Karpas-422 (cell line): Measurements from ENCODE around the gene TNN. TPM values are rescaled to one million over a fixed set of nuclear protein-coding genes. Genes with fewer than 3 reads are reported as not detected.
"Not testable (repeated sequence)": the region's sequence is repeated elsewhere in the genome, so short reads cannot be mapped to it uniquely, and the experiment has no call there.

Experiments
- DNase-seq: peaks from one replicate; pipeline ENCODE4 v3.0.0-alpha.2; 2015
- H2AFZ ChIP-seq: fragments of 200-600 bp; sonication (generic); 2 replicates; pipeline ENCODE4 v1.6.1; 2014; ENCODE audit warnings: antibody characterized with exemption, low read length, mixed read lengths
- H3K27ac ChIP-seq: fragments of 200-600 bp; sonication (generic); 2 replicates; pipeline ENCODE4 v1.5.1; 2014; ENCODE audit warnings: mild to moderate bottlenecking, low read length, moderate library complexity
- H3K27me3 ChIP-seq: fragments of 200-600 bp; sonication (generic); 2 replicates; pipeline ENCODE4 v1.6.1; 2014; ENCODE audit warnings: low read length, mixed read lengths
- H3K36me3 ChIP-seq: fragments of 200-600 bp; sonication (generic); 2 replicates; pipeline ENCODE4 v1.6.1; 2014; ENCODE audit warnings: low read length, mixed read lengths; ENCODE audit not compliant: insufficient read depth
- H3K4me1 ChIP-seq: fragments of 200-600 bp; sonication (generic); 2 replicates; pipeline ENCODE4 v1.6.1; 2014; ENCODE audit warnings: mild to moderate bottlenecking, low read length, mixed read lengths
- H3K4me2 ChIP-seq: fragments of 200-600 bp; sonication (generic); 2 replicates; pipeline ENCODE4 v1.6.1; 2014; ENCODE audit warnings: low read length, low read depth, mild to moderate bottlenecking; ENCODE audit not compliant: poor library complexity, severe bottlenecking
- H3K4me3 ChIP-seq: fragments of 200-600 bp; sonication (generic); 2 replicates; pipeline ENCODE4 v1.5.1; 2014; ENCODE audit warnings: mild to moderate bottlenecking, antibody characterized with exemption, low read length, mixed read lengths
- H3K79me2 ChIP-seq: fragments of 200-600 bp; sonication (generic); 2 replicates; pipeline ENCODE4 v1.6.1; 2014; ENCODE audit warnings: mild to moderate bottlenecking, low read length, mixed read lengths
- H3K9ac ChIP-seq: fragments of 200-600 bp; sonication (generic); 2 replicates; pipeline ENCODE4 v1.6.0; 2014; ENCODE audit warnings: low read length
- H3K9me2 ChIP-seq: fragments of 200-600 bp; sonication (generic), shearing (Covaris generic); replicated peaks from 2 replicates; pipeline ENCODE4 v1.6.0; 2014; ENCODE audit warnings: mild to moderate bottlenecking, low read length, moderate library complexity; ENCODE audit not compliant: insufficient read depth
- H3K9me3 ChIP-seq: fragments of 300-700, 200-600 bp; sonication (generic); 2 replicates; pipeline ENCODE4 v1.6.1; 2014; ENCODE audit warnings: low read length, mixed read lengths
- H4K20me1 ChIP-seq: fragments of 200-600 bp; sonication (generic); 2 replicates; pipeline ENCODE4 v1.6.1; 2014; ENCODE audit warnings: mild to moderate bottlenecking, antibody characterized with exemption, low read length, low read depth; ENCODE audit not compliant: insufficient read depth
- total RNA-seq: library from RNA; depleted of rRNA; stranded (reverse); fragments of >200 nt; shearing (Covaris generic); gene quantifications from 2 replicates; pipeline ENCODE4 v1.2.3, GENCODE V29; 2014; ENCODE audit warnings: low replicate concordance; rRNA removed

The TNN gene, protein sequence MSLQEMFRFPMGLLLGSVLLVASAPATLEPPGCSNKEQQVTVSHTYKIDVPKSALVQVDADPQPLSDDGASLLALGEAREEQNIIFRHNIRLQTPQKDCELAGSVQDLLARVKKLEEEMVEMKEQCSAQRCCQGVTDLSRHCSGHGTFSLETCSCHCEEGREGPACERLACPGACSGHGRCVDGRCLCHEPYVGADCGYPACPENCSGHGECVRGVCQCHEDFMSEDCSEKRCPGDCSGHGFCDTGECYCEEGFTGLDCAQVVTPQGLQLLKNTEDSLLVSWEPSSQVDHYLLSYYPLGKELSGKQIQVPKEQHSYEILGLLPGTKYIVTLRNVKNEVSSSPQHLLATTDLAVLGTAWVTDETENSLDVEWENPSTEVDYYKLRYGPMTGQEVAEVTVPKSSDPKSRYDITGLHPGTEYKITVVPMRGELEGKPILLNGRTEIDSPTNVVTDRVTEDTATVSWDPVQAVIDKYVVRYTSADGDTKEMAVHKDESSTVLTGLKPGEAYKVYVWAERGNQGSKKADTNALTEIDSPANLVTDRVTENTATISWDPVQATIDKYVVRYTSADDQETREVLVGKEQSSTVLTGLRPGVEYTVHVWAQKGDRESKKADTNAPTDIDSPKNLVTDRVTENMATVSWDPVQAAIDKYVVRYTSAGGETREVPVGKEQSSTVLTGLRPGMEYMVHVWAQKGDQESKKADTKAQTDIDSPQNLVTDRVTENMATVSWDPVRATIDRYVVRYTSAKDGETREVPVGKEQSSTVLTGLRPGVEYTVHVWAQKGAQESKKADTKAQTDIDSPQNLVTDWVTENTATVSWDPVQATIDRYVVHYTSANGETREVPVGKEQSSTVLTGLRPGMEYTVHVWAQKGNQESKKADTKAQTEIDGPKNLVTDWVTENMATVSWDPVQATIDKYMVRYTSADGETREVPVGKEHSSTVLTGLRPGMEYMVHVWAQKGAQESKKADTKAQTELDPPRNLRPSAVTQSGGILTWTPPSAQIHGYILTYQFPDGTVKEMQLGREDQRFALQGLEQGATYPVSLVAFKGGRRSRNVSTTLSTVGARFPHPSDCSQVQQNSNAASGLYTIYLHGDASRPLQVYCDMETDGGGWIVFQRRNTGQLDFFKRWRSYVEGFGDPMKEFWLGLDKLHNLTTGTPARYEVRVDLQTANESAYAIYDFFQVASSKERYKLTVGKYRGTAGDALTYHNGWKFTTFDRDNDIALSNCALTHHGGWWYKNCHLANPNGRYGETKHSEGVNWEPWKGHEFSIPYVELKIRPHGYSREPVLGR (N-terminal part only)
- not detected in 2 replicates for total RNA-seq

- Histone ChIP-seq H3K4me1 (no peaks in the 10 kb centered on the region), H3K9me3 (no peaks in the 10 kb centered on the region), H4K20me1 (no peaks in the 10 kb centered on the region), H3K9me2 (no peaks in the 10 kb centered on the region), H3K36me3 (no peaks in the 10 kb centered on the region), H3K4me2 (no peak within 1 kb of the TSS), H3K79me2 (no peaks in the 10 kb centered on the region), H3K27me3 (no peaks in the 10 kb centered on the region), H3K27ac (no peak within 1 kb of the TSS), H3K4me3 (no peak within 1 kb of the TSS), H2AFZ (no peak within 1 kb of the TSS), H3K9ac (no peak within 1 kb of the TSS)
- DNase-seq = no peak
Measured at GRCh38 chr1:175067362-175068106, at the start of gene TNN. TNN (plus strand) TSS chr1:175067833; CDS start chr1:175077419, 9,586 bp downstream.

DNA sequence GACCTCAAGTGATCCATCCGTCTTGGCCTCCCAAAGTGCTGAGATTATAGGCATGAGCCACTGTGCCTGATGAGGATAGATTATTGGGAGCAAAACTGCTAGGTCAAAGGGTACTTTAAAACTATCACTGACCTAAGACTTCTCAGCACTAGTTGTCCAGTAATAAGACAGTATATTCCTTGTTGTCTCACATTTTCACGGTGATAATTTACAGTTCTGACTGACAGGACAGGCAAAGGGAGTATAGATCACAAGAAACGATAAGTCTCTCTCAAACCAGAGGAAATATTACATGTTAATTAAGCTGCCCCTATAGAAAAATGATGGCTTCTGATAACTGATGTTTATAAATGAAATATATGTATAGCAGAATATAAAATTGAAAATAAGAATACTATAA is 48.1 kb upstream of the TNN start:
- Histone ChIP-seq H3K4me2 (no peak overlapping the region), H3K9me3 (no peaks in the 10 kb centered on the region), H3K27me3 (no peaks in the 10 kb centered on the region), H3K9ac (no peak overlapping the region), H3K36me3 (peaks cover 10% of the 10 kb centered on the region; the same call in 1 of the 2 replicates), H4K20me1 (no peaks in the 10 kb centered on the region; the same call in 1 of the 2 replicates), H3K79me2 (peaks cover 45% of the 10 kb centered on the region), H3K4me3 (no peak overlapping the region), H3K27ac (no peak overlapping the region), H3K9me2 (no peaks in the 10 kb centered on the region), H2AFZ (no peak overlapping the region), H3K4me1 (peaks cover 21% of the 10 kb centered on the region)
- DNase-seq = no peak

DNA sequence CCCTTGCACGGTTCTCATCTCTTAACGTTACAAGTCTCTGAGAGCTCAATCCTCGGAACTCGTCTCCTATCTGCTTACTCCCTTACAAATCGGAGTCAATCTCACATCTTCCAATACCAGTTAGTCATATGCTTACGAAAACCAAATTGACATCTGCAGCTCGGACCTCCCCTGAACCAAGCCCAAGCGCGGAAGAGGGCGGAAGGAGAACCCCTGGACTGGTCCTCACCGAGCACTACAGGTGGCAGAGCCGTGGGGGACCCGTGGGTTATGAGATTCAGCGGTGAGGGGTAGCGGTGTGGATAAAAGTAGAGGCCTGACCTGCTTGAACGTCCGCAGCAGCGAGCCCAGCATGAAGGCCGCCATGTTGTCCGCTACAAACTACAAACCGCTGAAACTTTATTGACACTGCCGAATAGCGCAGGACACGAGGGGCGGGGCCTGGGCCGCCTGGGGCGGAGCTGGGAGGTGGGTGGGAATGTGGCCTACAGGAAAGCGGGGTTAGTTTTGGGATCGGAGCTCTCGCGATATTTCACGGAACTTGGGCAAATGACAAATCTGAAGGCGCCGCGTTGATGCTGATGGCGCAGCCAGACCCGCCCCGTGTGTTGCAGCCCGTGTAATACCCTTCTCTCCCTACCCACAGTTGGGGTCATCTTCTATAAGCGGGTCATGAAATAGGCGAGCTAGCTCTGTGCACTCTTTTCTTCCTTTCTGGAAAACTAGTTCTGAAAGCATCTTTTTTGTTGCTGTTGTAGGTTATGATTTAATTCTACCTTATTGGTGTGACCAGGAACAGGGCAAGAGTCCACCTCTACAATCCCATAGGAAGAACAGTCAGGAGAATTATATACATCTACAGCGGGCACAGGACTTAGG is 44.4 kb upstream of the TNN start, which contains the start of gene MRPS14:
MRPS14 (minus strand) TSS at position 383 of the 879 bp plus-strand sequence; CDS start at position 366, 17 bp downstream.
- Histone ChIP-seq H3K4me1 (peaks cover 25% of the 10 kb centered on the region), H3K4me3 (peak within 1 kb of the TSS; percentile 82), H3K9me3 (no peaks in the 10 kb centered on the region), H3K27ac (peak within 1 kb of the TSS; percentile 72), H3K4me2 (peak within 1 kb of the TSS; percentile 90), H3K27me3 (no peaks in the 10 kb centered on the region), H4K20me1 (no peaks in the 10 kb centered on the region; the same call in 1 of the 2 replicates), H3K79me2 (peaks cover 45% of the 10 kb centered on the region), H3K36me3 (no peaks in the 10 kb centered on the region; the same call in 1 of the 2 replicates), H3K9ac (peak within 1 kb of the TSS; percentile 86), H3K9me2 (no peaks in the 10 kb centered on the region), H2AFZ (peak within 1 kb of the TSS; percentile 84; the same call in 1 of the 2 replicates)
- peak; percentile 99 for DNase-seq

DNA sequence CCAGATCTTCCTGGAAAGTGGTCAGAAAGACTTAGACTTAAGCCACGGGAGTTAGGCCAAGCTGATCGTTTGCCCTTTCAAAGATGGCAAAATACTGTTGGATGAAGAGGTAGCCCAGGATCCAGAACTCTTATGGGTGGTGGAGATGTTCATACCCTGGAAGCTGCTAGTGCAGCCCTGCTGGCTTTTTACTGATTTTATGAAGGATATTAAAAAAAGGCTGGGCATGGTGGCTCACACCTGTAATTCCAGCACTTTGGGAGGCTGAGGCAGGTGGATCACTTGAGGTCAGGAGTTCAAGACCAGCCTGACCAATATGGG is 43.8 kb upstream of the TNN start:
- H3K9me2 ChIP-seq, H3K27me3 ChIP-seq, H3K9me3 ChIP-seq, DNase-seq, H4K20me1 ChIP-seq, H3K36me3 ChIP-seq: not testable (repeated sequence)
- Histone ChIP-seq H3K9ac (peak overlapping the region; percentile 86), H2AFZ (peak overlapping the region; percentile 84; the same call in 1 of the 2 replicates), H3K79me2 (peaks cover 43% of the 10 kb centered on the region), H3K4me2 (peak overlapping the region; percentile 90), H3K27ac (peak overlapping the region; percentile 72), H3K4me1 (peaks cover 27% of the 10 kb centered on the region), H3K4me3 (peak overlapping the region; percentile 82)

- no peak for DNase-seq
- H2AFZ ChIP-seq = no peak overlapping the region
- peaks cover 27% of the 10 kb centered on the region for H3K4me1 ChIP-seq
Measured at GRCh38 chr1:175024773-175025172, 42.9 kb upstream of the TNN start.

GRCh38 chr1:175033953-175034352 is 33.7 kb upstream of the TNN start:
- no peaks in the 10 kb centered on the region for H4K20me1 ChIP-seq
- no peak for DNase-seq
- H3K4me2 ChIP-seq = no peak overlapping the region
- no peaks in the 10 kb centered on the region for H3K9me3 ChIP-seq
- H3K27me3 ChIP-seq = no peaks in the 10 kb centered on the region
- H3K4me1 ChIP-seq = no peaks in the 10 kb centered on the region
- no peak overlapping the region for H3K27ac ChIP-seq
- no peaks in the 10 kb centered on the region for H3K36me3 ChIP-seq
- H3K4me3 ChIP-seq = no peak overlapping the region
- H3K9me2 ChIP-seq = no peaks in the 10 kb centered on the region
- H2AFZ ChIP-seq = no peak overlapping the region
- no peak overlapping the region for H3K9ac ChIP-seq
- H3K79me2 ChIP-seq = no peaks in the 10 kb centered on the region

More at GRCh38 chr1:175024773-175025172, 42.9 kb upstream of the TNN start:
- H3K9me3 ChIP-seq = no peaks in the 10 kb centered on the region
- no peak overlapping the region for H3K27ac ChIP-seq
- no peaks in the 10 kb centered on the region for H3K27me3 ChIP-seq
- H4K20me1 ChIP-seq = no peaks in the 10 kb centered on the region; the same call in 1 of the 2 replicates
- H3K9ac ChIP-seq = no peak overlapping the region
- H3K9me2 ChIP-seq = no peaks in the 10 kb centered on the region
- H3K79me2 ChIP-seq = peaks cover 37% of the 10 kb centered on the region
- no peaks in the 10 kb centered on the region; the same call in 1 of the 2 replicates for H3K36me3 ChIP-seq
- H3K4me3 ChIP-seq = no peak overlapping the region
- no peak overlapping the region for H3K4me2 ChIP-seq

DNA sequence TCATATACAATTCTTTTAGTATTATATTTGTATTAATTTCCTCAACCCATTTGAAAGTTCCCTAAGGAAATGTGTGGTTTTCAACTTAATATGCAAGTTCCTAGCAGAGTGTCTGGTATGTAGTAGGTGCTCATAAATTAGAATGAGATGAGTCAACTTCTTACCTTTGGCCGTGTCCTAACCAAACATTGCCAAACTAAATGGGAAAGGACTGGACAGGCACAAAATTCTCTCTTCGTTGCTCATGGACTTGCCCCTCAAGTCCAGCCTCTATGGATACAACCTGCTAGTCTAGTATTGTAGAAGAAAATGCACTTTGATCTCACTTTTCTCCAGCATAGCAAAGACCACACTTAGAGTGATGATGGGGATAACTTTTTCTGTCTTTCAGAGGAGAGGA is 32.9 kb upstream of the TNN start:
- no peaks in the 10 kb centered on the region for H3K27me3 ChIP-seq
- no peaks in the 10 kb centered on the region for H4K20me1 ChIP-seq
- no peak for DNase-seq
- H3K4me3 ChIP-seq = no peak overlapping the region
- H2AFZ ChIP-seq = no peak overlapping the region
- no peak overlapping the region for H3K4me2 ChIP-seq
- H3K9ac ChIP-seq = no peak overlapping the region
- H3K9me2 ChIP-seq = no peaks in the 10 kb centered on the region
- H3K79me2 ChIP-seq = no peaks in the 10 kb centered on the region
- no peaks in the 10 kb centered on the region for H3K4me1 ChIP-seq
- H3K9me3 ChIP-seq = no peaks in the 10 kb centered on the region
- H3K27ac ChIP-seq = no peak overlapping the region
- no peaks in the 10 kb centered on the region for H3K36me3 ChIP-seq
